Lung (tissue), 12 donors: ENCODE data around the gene LOXL1. TPM values are rescaled to one million over a fixed set of nuclear protein-coding genes. Genes with fewer than 3 reads are reported as not detected.

Source experiments
- ATAC-seq: fragments of 200-7000 bp; cut with Tn5 transposase; one replicate; pipeline ENCODE4 v1.9.1; 2020; ENCODE audit warnings: moderate number of reproducible peaks; ENCODE audit not compliant: insufficient read depth, low FRiP score
- DNase-seq, 3 donors: peaks; one replicate each; pipeline ENCODE4 v3.0.0-alpha.2; 2013 to 2017
- H3K27ac ChIP-seq, 2 donors: one replicate each; pipeline ENCODE4 v1.5.1; 2013; ENCODE audit warnings: mild to moderate bottlenecking in 2 of 2, moderate library complexity in 2 of 2, control low read depth in 1 of 2, inconsistent platforms in 1 of 2, low read depth in 1 of 2, low read length in 1 of 2
- H3K27me3 ChIP-seq, 3 donors: one replicate each; pipeline ENCODE4 v1.5.1; 2013; ENCODE audit warnings: low read length in 2 of 3; ENCODE audit not compliant: control insufficient read depth in 3 of 3, insufficient read depth in 3 of 3
- H3K36me3 ChIP-seq, 4 donors: one replicate each; pipeline ENCODE4 v1.5.1; 2013; ENCODE audit warnings: low read length in 4 of 4, mild to moderate bottlenecking in 1 of 4, moderate library complexity in 1 of 4; ENCODE audit not compliant: control insufficient read depth in 4 of 4, insufficient read depth in 4 of 4
- H3K4me1 ChIP-seq, 5 donors: one replicate each; pipeline ENCODE4 v1.5.1; 2013; ENCODE audit warnings: low read length in 5 of 5, mild to moderate bottlenecking in 2 of 5, moderate library complexity in 1 of 5; ENCODE audit not compliant: control insufficient read depth in 5 of 5, insufficient read depth in 5 of 5
- H3K4me3 ChIP-seq: one replicate; pipeline ENCODE4 v1.5.1; 2013; ENCODE audit warnings: mild to moderate bottlenecking, control low read depth, moderate library complexity
- H3K9ac ChIP-seq, 2 donors: one replicate each; pipeline ENCODE4 v1.5.1; 2013; ENCODE audit warnings: low read length in 2 of 2, control low read depth in 1 of 2; ENCODE audit not compliant: insufficient read depth in 1 of 2
- H3K9me3 ChIP-seq, 4 donors: one replicate each; pipeline ENCODE4 v1.5.1; 2013; ENCODE audit warnings: low read length in 3 of 4, mild to moderate bottlenecking in 1 of 4, moderate library complexity in 1 of 4; ENCODE audit not compliant: control insufficient read depth in 4 of 4, insufficient read depth in 3 of 4
- WGBS, 2 donors: extraction: QIAGEN DNeasy Blood & Tissue Kit; methylation state at CpG; one replicate each; pipeline ENCODE4 v1.1.7; 2013; 5-methylcytosine and 5-hydroxymethylcytosine counted together
- polyA plus RNA-seq, 2 donors: library from polyadenylated mRNA; stranded (reverse); fragments of 200-250 nt; gene quantifications; one replicate each; pipeline ENCODE4 v1.2.1, GENCODE V29; 2013
- total RNA-seq, 2 donors: library from RNA; depleted of rRNA in 1 of 2; stranded (reverse); fragments of >200 nt in 1 of 2; gene quantifications; one replicate each; pipeline ENCODE4 v1.2.1, GENCODE V29; 2014 to 2021
- TF ChIP-seq, protein P1 (sequence below): IDR thresholded peaks from 2 replicates; pipeline ENCODE4 v1.5.1; 2012; ENCODE audit warnings: mild to moderate bottlenecking; ENCODE audit errors: control extremely low read depth, extremely low read depth
- donor health status: control.
- donor health status: control.
- donor health status: Bipolar disorder and iron deficiency.
- donor health status: healthy.
- donor health status: DM: yes; HTN: yes; CAD: no.

The LOXL1 gene
- total and polyA plus RNA-seq, 4 donors: 9.4 to 25.3 (median 14.3) TPM

DNA sequence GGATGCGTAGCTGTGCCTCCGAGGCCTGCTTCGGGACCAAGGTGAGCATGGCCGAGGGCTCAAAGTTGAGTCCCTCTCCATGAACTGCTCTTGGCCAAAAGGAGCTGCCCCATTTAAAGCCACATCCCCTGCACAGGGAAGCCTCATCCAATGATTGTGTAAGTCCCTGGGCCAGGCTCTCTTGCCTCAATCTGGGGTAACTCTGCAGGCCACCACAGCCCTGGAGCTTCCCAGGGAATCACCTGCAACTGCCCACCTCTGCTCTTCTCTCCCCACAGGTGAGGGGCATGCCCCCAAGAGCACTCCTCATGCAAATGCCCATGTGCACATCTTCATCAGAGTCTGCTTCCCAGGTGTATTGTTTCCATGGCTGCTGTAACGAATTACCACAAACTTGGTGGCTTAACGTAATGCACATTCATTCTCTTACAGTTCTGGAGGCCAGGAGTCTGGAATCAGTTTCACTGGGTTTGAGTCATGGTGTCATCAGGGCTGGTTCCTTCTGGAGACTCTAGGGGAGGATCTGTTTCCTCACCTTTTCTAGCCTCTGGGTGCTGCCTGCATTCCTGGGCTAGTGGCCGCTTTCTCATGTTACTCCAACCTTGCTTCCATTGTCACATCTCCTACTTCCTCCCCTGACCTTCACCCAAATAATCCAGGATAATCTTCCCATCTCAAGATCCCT is 25.0 kb upstream of the LOXL1 start:
- Histone ChIP-seq H3K4me3 (no peak overlapping the region), H3K4me1 (no peaks in the 10 kb centered on the region), H3K27me3 (no peaks in the 10 kb centered on the region), H3K36me3 (no peaks in the 10 kb centered on the region), H3K27ac (no peak overlapping the region), H3K9me3 (no peaks in the 10 kb centered on the region), H3K9ac (no peak overlapping the region)
- TF ChIP-seq, protein P1, sequence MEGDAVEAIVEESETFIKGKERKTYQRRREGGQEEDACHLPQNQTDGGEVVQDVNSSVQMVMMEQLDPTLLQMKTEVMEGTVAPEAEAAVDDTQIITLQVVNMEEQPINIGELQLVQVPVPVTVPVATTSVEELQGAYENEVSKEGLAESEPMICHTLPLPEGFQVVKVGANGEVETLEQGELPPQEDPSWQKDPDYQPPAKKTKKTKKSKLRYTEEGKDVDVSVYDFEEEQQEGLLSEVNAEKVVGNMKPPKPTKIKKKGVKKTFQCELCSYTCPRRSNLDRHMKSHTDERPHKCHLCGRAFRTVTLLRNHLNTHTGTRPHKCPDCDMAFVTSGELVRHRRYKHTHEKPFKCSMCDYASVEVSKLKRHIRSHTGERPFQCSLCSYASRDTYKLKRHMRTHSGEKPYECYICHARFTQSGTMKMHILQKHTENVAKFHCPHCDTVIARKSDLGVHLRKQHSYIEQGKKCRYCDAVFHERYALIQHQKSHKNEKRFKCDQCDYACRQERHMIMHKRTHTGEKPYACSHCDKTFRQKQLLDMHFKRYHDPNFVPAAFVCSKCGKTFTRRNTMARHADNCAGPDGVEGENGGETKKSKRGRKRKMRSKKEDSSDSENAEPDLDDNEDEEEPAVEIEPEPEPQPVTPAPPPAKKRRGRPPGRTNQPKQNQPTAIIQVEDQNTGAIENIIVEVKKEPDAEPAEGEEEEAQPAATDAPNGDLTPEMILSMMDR: no peak
- ATAC-seq: no peak
- DNase-seq: no peak
- WGBS, 2 donors: 94 to 96% methylated on average over 7 of the region's 7 CpGs

DNA sequence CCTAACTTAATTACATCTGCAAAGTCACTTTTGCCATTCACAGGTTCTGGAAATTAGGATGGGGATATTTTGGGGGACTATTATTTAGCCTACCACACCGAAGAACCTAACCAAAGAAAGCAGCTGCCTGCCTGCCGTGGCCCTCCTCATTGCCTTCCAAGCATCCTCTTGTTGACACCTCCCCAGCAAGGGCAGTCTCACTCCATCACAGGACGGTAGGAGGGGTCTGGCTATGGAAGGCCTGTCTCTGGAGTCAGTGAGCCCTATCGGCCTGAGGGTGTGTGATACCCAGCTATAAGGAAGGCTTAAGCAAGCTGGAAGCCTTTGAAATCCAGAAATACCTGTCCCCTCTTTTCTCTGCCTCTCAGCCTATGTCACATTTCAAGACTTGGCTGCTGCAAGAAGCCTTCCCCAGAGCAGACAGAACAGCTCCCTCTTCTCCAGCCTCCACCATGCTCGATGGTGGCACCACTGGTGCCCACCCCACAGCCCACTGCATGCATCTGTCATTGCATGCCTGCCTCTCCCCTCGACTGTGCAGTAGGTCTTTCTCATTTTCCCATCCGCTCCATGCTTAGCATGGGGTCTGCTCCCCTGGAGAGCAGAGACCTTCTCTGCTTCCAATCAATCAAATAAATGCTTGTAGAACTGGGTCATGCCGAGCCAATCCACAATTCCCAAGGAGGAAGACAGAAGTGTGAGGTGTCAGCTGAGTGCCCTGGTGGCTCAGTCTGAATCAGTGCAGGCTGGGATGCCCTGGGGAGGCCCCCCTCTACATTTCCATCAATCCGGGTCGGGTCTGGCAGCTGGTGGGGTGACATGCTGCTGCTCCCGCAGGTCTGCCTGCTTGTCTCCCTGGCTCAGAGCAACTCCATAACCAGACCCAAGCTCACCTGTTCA is 23.9 kb upstream of the LOXL1 start:
- no peak for ATAC-seq
- WGBS, 2 donors: 72 to 83% methylated on average over 11 of the region's 11 CpGs
- H3K9me3 ChIP-seq: no peaks in the 10 kb centered on the region

DNA sequence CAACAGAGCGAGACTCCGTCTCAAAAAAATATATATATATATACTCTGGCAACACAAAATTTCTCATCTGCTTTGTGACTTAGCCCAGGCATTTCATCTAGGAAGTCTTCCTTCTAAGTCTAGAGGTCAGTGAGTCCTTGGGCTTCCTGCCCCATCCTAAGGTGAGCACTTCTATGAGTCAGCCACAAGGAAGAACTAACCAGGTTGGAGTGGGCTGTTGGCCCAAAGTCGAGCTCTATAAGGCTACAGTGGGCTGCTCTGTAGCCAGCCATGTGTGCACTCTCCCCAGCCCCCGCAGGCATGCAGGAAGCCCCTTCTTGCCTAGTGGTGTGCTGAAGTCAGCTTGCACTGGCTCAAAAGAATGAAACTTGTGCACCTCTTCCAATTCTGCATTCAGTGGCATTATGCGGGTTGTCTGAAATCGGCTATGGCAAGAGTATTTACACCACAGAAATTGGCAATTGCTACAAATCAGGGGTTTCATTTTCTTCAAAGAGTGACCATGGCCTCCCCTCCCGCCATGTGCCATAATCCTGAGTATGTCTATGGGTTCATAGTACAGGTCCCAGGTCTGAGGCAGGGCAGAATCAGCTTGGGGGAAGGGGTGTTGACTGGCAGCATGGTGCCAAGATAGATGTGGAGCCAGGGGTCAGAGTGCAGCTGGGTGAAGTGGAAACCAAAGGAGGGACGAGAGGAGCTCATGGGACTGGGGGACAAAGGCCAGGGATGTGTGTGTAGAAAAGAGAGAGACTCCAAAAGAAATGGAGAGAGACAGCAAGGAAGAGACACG is 22.0 kb upstream of the LOXL1 start:
- ATAC-seq (no peak), DNase-seq (no peak)
- Histone ChIP-seq H3K27me3 (no peaks in the 10 kb centered on the region), H3K9ac (no peak overlapping the region), H3K27ac (no peak overlapping the region), H3K36me3 (no peaks in the 10 kb centered on the region), H3K4me3 (no peak overlapping the region), H3K4me1 (peaks cover 0 to 2% (median 0%) of the 10 kb centered on the region in 5 donors), H3K9me3 (no peaks in the 10 kb centered on the region)
- TF ChIP-seq, protein P1: no peak
- WGBS, 2 donors: 81 to 90% methylated on average over 9 of the region's 9 CpGs

More for the DNA sequence above, 23.9 kb upstream of the LOXL1 start:
- Histone ChIP-seq H3K36me3 (no peaks in the 10 kb centered on the region), H3K4me3 (no peak overlapping the region), H3K27ac (no peak overlapping the region), H3K9ac (no peak overlapping the region), H3K27me3 (no peaks in the 10 kb centered on the region), H3K4me1 (no peaks in the 10 kb centered on the region)
- TF ChIP-seq, protein P1: no peak
- no peak for DNase-seq
